ENCODE results near the gene TUBB2B.

TUBB2B gene

DNA sequence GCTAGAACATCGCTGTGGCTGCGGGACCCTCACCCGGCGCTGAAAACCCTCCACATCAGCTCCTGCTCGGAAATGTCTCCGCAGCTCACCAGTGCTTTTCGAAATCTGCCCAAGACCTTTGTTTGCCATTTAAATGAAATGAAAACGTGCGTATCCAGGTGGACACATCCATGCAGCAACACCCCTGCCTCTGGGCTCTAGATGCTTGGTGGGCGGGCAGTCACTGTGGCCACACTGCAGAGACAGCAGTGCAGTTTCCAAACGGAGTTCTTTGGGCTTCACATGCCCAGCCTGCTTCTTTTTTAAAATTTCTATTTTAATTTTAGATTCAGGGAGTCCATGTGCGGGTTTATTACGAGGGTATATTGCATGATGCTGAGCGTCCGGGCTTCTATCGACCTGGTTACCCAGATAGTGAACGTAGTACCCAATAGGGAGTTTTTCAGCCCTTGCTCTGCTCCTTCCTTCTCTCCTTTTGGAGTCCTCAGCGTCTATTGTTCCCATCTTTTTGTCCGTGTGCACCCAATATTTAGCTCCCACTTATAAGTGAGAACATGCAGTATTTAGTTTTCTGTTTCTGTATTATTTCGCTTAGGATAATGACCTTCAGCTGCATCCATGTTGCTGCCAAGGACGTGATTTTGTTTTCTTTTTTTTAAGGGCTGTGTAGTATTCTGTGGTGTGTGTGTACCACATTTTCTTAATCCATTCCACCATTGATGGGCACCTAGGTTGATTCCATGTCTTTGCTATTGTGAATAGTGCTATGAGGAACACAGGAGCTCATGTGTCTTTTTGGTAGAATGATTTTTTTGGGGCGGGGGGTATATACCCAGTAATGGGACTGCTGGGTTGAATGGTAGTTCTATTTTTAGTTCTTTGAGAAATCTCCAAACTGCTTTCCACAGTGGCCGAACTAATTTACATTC, 4.8 kb upstream of the TUBB2B start:
- DNase-seq, result no peak

DNA sequence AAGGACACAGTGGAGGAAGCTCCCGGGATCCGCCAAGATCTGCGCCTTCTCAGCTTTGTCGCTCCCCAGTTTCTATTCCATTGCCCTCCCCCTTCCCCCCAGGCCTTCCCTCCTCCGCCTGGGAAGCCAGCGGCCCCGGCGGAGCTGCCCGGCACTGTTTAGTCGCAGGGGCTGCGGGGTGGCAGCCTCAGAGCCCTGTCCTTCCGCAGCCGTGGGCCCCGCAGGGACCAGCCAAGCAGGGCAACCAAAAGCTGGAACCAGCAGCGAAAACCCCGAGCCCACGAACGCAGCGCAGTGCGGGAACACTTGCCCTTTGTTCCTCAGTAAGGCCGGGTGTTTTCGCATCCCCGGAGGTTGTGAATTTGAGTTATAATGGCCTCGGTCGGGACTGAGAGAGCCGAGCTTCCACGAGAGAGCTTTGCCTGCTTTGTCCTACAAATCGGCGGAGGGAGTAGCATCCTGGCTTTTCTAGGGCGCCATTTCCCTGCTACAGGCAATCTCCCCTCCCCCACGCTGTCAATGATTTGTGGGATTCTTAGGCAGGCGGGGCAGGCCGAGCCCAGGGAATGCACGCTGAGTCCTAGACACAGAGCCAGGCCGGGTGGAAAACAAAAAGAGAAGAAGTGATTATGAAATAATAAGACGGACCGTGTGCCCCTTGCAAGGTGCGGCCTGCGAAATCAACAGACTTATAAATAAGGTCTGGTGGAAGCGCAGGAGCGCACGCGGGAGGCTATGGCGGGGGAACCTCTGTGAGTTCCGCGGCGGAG, 4.0 kb upstream of the TUBB2B start:
- no peak for DNase-seq

DNA sequence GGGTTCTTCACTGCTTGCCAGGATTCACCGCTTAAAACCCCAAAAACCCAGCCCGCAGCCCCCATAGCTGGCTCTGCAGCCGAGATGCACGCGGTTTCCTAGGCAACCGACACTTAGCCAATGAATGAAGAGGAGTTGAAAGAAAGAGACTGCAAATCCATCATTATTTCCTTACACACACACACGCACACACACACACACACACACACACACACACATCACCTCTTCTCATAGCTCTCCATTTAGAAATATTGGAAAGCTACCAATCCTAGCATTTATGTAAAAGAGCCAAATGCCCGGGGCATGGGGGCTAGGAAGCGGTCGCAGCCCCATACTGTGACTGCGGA, 3.4 kb upstream of the TUBB2B start:
- no peak for DNase-seq

DNA sequence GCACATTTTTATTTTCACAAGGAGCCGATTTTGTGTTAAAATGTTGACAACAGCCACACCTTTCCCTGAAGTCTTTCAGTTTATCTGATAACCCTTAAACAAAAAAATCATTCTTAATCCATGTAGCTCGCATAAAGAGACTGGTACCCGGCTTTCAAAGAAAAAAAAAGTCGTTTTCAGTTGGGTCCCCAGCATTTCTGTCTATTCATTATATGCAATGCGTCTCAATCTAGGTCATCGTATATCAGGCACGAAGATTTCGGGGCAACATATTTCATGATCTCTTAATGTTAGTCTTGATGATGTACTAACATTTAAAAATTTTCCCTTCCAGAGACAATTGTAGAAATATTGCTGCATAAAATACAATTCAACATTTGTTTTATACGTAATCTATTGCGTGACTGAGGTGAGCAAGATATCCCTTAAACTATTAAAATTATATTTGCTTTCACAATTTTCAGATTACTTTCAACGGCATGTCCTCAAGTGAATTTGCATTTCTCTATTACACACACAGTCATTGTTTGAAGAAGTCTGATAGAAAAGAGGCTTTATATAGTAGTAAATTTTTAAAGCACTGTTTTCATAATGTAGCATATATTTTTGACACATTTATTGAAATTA, 2.9 kb upstream of the TUBB2B start:
- DNase-seq, result no peak

DNA sequence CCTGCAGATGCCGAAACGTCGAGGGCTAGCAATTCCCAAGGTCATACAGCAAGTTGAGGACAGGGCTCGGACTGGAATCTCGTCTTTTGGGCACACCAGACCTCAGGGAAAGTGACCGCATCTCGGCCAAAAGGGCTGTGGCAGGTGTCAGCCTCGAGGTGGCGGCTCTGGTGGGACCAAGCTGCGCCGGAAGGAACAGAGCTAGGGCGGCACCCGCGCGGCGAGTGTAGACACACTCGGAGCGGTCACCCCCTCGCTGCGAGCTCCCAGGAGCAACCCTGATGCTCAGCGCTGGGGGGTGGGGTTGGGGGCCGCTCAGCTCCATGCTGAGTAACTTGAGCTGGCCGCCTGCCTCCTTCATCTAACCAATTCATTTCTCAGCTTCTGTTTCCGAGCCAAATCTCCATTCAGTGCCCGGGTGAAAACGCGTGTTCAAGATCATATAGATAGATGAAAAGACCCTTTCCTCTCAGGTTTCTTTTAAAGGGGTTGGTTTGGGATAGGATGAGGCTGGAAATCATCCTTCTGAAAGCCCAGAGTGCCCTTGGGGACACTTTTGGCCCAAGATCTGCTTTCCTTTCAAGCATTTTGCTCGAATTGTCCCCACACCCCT, 2.2 kb upstream of the TUBB2B start:
- DNase-seq, result no peak

DNA sequence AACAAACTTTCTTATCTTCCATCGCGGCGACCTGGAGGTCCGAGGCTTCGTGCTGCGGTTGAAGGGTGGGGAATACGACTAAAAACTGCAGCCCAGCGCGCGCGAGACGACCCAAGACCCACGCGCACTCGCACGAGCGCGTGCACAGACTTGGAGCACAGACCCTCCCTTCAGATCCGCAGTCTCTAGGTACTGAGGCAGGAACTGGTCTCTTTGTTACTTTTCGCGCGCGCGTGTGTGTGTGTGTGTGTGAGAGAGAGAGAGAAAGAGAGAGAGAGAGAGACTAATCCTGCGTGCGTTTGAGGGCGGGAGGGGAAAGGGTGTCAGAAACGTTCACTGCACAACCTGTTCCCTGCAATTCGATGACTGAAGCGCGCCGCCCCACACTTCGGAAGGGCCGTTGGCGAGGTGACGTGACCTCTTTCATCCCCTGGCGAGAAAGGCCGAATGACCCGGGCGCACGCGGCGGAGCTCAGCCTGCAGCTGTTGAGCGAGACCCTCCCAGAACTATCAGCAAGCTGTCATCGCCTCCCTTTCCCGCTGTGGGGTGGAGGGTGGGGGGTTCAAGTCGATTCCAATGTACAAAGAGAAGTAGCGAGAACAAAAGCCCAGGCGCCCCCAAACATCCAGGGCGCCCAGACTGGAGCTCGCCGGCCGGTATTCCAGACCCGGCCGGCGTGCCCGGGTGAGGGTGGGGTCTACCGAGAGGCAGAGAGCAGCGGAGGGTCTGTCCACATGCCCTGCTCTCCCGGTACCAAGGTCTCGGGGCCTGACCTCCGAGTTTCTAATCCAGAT, 1.5 kb upstream of the TUBB2B start:
- DNase-seq, result no peak

DNA sequence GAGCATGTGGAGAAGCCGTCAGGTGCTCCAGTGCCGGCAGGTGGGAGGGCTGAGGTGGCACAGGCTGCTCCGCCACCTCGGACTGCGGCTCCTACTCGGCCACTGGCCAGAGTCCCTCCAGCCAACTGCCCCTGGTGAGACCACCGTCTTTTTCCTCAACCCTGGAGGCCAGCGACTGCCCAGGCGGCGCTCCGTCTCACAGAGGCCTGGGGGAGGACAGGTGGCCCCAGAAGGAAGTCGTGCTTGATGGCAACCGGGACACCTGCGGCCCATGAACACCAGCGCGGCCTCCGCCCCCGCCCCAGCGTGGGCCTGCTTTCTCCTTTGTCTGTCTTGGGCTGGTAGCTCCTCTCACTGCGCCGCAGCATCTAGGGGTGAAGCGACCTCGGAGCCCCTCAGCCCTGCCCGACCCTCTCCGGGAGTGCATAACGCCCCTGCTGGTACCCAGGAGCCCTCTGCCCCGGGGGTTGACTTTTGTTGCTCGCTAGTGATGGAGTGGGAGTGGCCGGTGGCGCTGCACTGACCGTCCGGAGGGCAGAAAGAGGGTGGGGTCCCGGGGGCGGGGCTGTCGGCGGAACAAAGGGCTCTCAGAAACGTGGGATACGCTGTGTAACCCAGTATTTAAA, 706 bp upstream of the TUBB2B start:
- no peak for DNase-seq

DNA sequence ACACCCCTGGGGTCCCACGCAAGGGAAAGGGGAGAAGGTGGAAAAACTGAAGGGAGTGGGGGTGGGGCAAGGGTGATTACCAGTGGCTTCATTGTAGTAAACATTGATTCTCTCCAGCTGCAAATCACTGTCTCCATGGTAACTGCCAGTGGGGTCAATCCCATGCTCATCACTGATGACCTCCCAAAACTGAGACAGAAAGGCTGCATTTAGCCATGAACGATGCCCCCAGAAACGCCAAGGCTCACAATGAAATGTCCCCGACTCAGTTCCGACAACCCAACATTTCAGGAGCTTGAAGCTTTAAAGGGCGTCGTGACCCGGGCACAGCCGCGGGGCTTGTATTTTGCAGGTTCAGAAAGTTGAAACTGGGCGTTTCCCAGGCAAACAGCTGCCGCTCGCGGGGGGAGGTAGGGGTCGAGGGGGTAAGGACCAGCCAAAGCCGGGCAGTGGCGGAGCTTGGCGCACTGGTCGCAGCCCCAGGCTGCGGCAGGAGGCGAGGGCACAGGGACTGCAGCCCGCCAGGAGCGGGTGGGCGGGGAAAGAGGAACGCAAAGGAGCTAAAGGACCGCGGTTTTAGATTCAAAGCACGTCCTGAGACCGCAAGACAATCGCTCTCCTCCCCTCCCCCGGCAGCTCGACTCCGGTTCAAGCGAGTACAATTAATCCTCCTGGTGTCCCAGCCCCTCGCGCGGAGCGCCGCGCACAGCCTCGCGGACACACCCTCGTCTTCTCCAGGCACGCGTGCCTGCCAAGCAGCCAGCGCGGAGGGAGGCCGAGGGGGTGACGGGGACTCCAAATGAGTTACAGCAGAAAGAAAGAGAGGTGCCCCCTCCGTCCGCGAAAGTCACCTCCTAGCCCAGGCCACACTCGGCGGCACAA, 731 bp downstream of the TUBB2B start:
- peak; percentile 47 for DNase-seq

DNA sequence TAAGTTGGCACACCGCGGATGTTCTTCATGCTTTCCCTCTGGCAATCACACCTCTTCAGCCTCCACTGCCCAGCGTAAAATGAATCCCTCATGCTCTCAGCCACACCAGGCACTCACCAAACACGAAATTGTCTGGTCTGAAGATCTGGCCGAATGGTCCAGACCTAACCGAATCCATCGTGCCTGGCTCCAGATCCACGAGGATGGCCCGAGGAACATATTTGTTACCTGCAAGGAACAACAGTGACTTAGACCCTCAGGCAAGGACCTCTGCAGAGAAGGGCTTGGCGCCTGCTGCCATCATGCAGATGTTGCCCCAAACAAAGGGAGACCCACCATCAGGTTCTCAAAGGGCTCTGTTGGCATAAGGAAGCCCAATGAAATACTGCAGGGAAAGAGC, 1.4 kb downstream of the TUBB2B start:
- no peak for DNase-seq

DNA sequence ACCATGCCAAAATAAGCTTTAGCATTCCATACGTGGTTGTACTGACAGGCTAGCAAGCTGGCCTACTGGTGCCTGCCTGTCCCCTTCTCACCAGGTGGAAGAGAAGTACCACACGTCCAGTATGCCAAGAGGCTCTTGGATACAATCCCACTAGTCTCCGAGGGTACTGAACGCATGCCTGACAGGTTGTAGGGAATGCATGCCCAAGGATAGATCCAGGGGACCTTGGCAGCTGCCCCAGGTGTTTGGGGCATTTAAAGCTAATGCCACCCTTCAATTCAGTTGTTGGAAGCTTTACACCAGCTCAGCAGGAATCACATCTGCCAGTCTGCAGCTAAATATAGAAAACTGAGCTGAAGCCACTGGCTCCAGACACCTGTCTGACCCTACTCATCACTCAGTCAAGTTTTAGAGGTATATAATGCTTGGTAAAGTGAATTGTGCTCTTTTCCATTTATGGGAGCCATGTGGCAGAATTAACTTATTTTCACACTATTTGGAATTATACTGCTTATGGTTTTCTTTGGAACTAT, 4.9 kb downstream of the TUBB2B start:
- no peak for DNase-seq

DNA sequence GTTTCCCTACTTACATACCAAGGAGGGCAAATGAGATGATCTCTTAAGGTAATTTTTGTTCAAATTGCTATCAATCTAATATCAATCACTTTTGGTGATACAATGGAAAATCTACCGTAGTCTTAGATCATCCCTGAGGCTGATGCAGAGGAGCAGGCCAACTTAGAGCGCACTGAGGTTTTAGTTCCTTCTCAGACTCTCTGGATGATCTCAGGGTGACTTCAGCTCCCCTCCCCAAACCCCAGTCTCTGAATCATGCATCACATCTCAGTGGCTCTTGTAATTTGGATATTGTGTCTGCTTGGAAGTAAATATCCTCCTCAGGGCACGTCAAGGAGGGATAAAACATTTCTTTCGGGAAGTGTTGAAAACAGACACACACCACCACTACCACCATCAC, 5.9 kb downstream of the TUBB2B start:
- DNase-seq, result no peak

DNA sequence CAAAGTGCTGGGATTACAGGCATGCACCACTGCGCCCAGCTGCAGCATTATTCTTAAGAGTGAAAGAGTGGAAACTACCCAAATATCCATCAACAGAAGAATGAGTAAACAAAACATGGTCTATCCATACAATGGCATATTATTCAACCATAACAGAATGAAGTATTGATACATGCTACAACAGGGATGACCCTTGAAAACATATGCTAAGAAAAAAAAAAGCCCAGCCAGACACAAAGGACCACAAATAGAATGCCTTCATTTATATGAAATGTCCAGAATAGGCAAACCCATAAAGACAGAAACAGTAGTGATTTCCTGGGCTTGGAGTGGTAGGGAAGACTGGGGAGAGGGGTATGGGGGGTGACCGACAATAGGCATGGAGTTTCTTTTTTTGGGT, 7.1 kb downstream of the TUBB2B start:
- no peak for DNase-seq

DNA sequence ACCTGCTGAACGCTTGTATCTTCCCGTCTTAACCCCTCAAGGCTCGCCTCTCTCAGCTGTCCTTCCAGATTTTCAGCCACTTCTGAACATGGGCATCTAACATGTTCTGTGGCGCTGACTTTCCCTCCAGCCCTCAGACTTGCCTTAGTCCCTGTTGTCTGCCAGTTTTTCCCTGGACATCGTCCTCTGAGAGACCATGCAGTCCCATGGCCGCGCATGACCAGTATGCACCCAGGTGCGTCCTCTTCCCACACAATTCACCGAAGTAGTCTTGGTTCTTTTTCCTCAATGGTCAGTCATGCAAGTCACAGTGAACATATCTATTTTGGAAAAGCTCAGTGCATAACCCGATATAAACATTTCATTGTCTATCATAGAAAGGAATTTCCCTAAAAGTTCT, 9.2 kb downstream of the TUBB2B start:
- no peak for DNase-seq

DNA sequence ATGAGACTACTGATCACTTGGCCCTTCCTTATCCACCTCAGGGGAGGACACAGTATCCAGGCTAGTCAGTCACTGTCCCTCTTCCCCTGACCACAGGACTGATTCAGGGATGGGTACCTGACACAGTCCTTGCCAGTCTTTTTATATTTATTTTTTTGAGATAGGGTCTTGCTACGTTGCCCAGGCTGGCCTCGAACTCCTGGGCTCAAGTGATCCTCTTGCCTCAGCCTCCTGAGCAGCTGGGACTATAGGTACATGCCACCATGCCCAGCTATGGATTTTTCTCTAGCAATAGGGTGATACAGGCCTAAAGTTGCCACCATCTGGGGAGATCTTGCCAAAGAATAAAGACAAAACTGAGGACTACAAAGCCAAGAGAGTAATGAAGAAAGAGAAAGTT, 10.2 kb downstream of the TUBB2B start:
- DNase-seq, result no peak

DNA sequence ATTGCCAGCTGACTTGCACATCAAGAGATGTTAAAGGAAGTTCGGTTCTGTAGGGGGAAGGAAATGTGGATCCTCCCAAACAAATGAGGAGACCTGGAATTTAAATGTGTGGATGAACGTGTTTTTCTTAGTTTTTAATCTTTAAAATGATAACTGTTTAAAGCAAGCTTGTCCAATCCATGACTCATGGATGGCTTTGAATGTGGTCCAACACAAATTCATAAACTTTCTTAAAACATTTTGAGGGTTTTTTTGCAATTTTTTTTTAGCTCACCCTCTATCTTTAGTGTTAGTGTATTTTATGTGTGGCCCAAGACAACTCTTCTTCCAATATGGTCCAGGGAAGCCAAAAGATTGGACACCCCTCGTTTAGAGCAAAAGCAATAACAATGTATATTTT, 12.6 kb downstream of the TUBB2B start:
- no peak for DNase-seq

DNA sequence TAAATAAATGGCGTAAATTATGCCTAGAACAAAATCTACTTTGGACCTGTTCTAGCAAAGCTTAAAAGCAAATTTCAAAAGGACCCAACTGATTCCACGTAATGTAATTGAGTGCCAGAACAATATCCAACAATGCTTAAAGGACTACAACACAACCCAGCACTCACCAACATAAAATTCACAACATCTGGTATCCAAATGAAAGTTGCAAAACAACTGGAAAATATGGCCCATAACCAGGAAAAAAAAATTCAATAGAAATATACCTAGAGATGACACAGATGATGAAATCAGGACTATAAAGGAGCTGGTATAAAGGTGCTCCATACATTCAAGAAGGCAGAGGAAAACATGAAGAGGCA, 14.1 kb downstream of the TUBB2B start:
- DNase-seq, result no peak

DNA sequence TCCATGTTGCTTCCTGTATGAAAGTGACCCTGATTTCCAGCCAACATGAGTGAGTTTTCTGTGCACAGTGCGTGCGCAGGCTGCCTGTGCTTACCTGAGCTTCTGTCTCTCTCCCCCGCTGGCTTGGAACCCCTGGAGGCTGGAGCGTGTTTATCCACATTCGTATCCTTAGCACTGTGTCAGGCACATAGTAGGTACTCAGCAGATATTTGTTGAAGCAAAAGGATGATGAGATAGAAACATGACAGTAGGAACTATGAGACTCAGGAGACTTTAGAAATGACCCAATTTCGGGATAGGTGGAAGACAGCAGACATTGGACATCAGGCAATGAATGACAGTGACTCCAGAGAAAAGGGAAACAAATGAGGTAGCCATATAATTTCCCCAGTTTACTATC, 15.2 kb downstream of the TUBB2B start:
- DNase-seq, result no peak

DNA sequence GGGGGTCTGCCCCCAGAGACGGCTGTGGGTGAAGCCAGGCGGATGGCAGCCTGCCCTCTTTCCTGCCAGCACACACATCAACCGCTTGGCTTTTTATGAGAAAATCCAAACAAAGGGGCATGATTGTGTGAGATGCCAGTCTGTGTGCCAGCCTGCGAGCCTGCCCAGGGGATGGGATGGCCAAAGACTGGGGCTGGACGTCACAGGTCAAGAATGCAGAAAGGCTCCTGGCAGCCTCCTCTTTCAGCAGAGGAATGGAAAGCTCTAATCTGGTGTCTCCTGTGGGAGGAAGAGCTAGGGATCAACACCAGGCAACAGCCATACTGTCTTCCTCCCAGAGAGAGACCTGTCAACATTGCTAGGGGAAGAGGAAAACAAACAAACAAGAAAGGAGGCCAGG, 15.8 kb downstream of the TUBB2B start:
- no peak for DNase-seq

DNA sequence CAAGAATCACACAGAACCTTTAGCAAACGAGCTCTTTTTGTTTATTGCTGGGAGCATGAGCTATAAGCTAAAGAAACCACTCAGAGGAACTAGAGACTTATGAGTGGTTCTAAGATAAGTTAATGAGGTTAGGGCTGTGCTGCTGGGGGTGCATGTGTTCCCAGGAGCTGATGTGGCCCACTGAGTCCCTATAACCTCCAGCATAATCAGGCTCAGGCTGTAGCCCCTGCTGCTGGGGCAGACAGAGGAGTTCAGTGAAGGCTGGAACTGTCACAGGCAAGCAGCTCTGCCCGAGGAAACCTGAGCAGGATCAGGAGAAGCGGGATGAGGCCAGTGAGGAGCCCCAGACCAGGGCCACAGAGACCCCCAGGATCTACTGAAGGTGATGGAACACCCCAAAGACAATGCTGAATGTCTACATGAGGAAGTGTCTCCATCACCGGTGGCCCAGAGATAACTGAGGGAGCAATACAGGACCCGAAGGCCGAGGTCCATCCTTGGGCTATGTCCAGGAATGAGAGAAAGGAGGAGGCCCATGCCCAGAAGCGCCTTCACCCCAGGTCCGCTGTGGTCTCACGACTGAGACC, 17.3 kb downstream of the TUBB2B start:
- DNase-seq, result no peak

Measured in hematopoietic multipotent progenitor cell treated with erythropoietin and hydrocortisone succinate and interleukin-3 and kit ligand, for 8 days (in vitro differentiated cells).